Hippocampal formation (tissue), 2 donors: ENCODE data around the gene FAM209A.
"Not testable (repeated sequence)": the region's sequence is repeated elsewhere in the genome, so short reads cannot be mapped to it uniquely, and the experiment has no call there.

Source experiments
- DNase-seq, 2 donors: peaks; one replicate each; lab custom pipeline; 2025; lab: John Stamatoyannopoulos, UW

The FAM209A gene, protein sequence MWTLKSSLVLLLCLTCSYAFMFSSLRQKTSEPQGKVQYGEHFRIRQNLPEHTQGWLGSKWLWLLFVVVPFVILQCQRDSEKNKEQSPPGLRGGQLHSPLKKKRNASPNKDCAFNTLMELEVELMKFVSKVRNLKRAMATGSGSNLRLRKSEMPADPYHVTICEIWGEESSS

GRCh38 chr20:56524444-56524843 lies at the start of gene FAM209A:
TSS of gene FAM209A (plus strand) at chr20:56524744. CDS start at chr20:56524809, 65 bp downstream.
- not testable (repeated sequence) for DNase-seq

- no peak for DNase-seq
These were observed 40.6 kb upstream of the FAM209A start for GRCh38 chr20:56483970-56484369.

DNA sequence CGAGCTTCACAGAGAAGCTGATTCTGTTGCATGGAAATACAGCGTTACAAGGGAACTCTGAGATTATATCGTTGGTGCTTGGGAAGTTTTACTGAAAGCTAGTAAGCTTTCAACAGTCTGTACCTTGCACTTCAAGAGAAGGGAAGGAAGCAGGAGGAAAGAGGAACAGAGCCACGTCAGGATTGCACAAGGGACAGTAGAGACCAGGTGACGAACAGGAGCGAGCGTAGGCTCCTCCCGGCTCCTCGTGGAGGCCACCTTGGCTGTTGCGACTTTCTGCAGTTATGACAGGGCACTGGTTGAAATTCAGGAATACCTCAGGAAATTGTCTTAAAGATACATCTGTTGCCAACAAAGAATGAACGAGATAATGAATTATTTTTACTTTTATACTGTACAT lies 37.3 kb upstream of the FAM209A start:
- DNase-seq = no peak

- DNase-seq = no peak
These were observed 36.0 kb upstream of the FAM209A start for GRCh38 chr20:56488566-56488965.

- no peak for DNase-seq
These were observed 23.4 kb upstream of the FAM209A start for GRCh38 chr20:56501116-56501515.

- no peak for DNase-seq
These were observed 20.6 kb upstream of the FAM209A start for GRCh38 chr20:56503916-56504315.

DNA sequence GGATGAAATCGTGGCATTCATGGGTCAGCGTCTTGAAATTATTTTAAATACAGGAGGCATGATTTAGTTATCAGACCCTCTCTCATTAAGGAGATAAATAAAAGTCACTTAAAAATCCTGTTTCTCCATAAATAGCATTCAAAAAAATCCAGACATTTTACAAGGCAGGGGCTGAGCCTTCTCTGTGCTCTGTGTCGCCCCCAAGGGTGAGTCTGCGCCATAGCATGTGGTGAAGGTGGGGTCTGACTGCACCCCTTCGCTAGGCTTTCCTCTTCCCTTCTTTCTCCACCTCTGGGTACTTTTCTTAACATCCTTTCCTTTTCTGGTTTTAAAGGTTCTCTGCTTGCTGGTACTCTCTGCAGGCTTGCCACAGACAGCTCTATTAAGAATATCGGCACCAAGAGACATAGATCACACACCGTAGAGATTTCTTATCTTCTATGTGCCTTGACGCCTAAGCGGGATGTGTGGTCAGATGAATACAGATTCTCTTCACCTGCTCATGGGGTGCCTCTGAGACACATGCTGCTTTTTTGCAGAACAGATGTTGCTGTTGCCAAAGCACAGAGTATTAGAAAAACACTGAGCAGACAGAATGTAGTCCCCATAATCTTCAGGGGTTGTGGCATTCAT lies 20.1 kb upstream of the FAM209A start:
- DNase-seq = no peak

- no peak for DNase-seq
These were observed 18.4 kb upstream of the FAM209A start for GRCh38 chr20:56506103-56506502.

- DNase-seq = no peak
These were observed 12.6 kb upstream of the FAM209A start for GRCh38 chr20:56511926-56512325.

GRCh38 chr20:56513161-56514150 lies 11.1 kb upstream of the FAM209A start:
- no peak for DNase-seq

GRCh38 chr20:56516631-56517030 lies 7.9 kb upstream of the FAM209A start:
- peak in 1 of 2 donors; percentile 52 for DNase-seq

DNA sequence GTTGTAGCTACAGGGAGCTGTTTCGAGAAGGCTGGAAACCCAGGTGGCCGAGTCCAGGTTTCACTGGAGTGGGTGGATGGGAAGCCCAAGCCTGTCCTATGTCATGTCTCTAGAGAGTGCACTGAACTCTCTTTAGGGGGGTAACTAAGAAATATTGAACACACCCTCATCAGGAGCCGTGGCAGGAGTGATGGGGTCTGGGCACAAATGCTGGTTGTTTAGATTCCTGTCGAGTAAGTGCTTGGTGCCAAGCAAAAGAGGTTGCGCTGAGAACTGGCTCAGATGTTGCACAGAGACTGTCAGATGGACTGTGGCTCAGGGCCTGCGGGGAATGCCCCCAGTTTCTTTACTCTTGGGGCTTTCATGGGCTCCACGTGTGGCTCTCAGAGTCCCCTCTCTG lies 7.3 kb upstream of the FAM209A start:
- no peak for DNase-seq

DNA sequence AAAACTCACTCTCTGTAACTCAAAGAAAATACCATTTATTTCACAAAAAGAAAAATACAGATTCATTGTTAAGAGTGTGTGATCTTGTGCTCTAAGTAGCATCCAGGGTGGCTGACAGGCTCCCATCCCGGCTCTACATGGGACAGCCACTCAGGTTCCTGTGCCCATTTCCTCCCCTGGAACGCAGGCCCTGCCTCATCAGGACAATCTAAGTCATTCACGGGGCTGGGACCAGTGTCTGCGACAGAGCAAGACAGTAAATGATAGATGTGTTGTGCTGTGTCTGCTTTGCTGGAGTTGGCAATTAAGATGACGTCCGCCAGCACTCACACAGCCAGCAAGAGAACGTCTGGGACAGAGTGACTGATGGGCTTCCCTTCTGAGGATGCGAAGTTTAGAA lies 6.9 kb upstream of the FAM209A start:
- no peak for DNase-seq

DNA sequence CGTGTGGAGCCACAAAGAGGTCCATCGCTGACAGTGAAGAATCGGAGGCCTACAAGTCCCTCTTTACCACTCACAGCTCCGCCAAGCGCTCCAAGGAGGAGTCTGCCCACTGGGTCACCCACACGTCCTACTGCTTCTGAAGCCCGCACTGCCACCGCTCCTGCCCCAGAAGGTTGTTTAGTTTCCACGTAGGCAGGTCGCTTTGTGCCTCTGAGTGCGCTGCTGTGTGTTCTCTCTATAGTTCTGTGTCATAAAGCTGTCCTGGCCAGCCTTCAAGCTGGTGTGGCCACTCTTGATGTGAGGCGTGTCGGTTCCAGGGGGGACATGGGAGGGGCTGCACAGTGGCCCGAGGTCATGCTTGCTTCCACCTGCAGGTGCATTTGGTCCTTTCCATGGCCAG lies 6.4 kb upstream of the FAM209A start:
- no peak for DNase-seq

GRCh38 chr20:56518721-56519398 lies 5.7 kb upstream of the FAM209A start:
- DNase-seq = no peak

GRCh38 chr20:56519551-56519950 lies 5.0 kb upstream of the FAM209A start:
- DNase-seq = no peak

DNA sequence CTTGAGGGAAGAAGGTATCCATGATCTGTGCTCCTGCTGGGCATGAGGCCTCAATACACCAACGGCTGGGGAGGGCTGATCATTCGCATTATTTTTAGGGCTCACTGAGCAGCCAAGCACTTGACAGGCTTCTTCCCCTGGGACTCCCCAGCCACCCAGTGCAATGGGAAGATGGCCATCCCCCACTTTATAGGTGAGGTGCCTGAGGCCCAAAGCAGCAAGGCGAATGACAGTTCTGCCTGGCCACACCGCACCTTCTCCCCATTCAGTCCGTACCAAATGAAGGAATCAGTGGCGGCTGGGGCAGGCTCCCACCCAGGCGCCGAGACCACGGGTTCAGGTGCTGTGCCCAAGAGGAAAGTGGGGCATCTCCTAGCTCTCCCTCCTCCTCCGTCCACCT lies 4.4 kb upstream of the FAM209A start:
- no peak for DNase-seq

- DNase-seq = not testable (repeated sequence)
These were observed 3.7 kb upstream of the FAM209A start for GRCh38 chr20:56520746-56521354.

- no peak for DNase-seq
These were observed 2.2 kb upstream of the FAM209A start for GRCh38 chr20:56522311-56522710.

DNA sequence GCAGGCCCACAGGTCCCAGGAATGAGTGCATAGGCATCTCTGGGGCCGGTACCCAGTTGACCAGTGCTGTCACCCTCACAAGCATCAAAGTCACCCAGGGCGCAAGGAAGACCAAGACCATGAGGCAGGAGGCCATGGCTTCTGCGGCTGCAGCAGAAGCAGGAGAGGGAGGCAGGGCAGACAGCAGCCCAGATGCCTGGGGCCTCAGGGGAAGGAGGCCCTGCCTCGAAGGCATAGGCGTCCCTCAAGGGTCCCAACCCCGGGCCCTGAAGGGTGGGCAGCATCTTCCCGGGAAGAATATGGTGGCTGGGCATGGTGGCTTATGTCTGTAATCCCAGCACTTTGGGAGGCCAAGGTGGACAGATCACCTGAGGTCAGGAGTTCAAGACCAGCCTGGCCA lies 3.0 kb downstream of the FAM209A start:
- DNase-seq = no peak

DNA sequence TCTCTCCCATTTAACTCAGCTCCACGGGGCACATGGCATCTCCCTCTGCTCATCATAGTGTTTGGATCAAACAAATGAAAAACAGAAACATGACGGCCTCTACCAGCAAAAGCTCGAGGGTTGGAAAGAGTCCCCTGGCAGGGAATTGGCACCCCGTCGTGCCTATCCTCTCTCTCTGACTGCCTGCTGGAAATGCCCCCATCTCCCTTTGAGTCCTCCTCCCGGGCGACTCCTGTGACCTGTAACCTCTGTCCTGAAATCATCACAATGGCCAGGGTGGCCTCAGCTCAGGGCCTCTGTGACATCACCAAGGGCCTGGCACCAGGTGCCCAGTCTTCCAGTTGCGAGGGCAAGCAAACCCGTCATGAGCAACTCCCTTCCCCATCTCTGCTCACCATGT lies 8.4 kb downstream of the FAM209A start, which contains the start of gene FAM209B:
FAM209B (plus strand) TSS at position 301 of the 400 bp plus-strand sequence; CDS start at position 397, 96 bp downstream.
- DNase-seq = not testable (repeated sequence)

- DNase-seq = no peak
These were observed 13.5 kb downstream of the FAM209A start for GRCh38 chr20:56537997-56538396.
